GM19328 (cell line): ENCODE measurements around the gene POLR3A.

ENCODE experiments used
- ATAC-seq: cut with Tn5 transposase; IDR thresholded peaks from one replicate; pipeline ENCODE4 v1.9.1; 2021; ENCODE audit warnings: mild to moderate bottlenecking, moderate library complexity; ENCODE audit not compliant: unreplicated experiment

Gene POLR3A

DNA sequence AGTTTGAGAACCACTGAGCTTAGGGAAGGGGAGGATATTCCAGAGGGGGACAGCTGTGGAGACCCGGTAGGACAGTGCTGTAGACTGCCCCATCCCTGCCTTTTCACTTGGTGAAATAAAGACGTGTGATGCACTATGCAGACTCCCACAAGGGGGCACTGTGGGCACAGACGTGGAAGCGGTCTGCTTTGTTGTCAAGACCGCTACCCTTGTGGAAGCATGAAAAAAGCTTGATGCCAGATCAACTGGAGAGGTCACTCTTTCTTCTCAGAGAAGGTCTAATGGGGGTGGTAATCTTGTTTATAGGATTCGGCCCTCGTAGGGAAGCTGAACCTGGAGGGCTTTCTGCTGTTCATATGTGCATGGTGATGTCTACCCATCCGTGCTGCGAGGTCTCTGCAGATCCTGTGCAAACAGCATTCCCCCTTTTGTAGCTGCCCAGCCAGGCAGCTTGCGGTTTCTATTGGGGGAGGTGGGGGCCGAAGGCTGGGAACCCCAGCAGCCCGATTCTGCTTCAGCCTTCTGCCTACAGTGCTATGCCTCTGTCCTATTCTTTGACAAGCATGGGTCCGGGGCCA is 18.1 kb upstream of the POLR3A start:
- no peak for ATAC-seq

DNA sequence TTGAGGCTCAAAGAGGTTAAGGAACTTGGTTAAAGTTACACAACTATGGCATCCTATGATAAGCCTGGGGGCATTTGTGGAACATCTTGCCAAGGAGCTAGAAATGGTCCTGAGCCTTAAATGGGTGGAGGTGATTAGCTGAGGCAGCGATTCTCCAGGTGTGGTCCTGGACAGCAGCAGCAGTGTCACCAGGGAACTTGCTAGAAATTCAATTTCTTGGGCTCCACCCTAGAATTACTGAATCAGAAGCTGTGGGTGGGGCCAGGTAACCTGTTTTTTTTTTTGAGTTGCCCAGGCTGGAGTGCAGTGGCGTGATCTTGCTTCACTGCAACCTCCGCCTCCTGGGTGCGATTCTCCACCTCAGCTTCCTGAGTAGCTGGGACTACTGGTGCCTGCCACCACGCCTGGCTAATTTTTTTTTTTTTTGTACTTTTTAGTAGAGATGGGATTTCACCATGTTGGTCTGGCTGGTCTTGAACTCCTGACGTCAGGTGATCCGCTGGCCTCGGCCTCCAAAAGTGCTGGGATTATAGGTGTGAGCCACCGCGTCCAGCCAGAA is 17.5 kb upstream of the POLR3A start:
- no peak for ATAC-seq

DNA sequence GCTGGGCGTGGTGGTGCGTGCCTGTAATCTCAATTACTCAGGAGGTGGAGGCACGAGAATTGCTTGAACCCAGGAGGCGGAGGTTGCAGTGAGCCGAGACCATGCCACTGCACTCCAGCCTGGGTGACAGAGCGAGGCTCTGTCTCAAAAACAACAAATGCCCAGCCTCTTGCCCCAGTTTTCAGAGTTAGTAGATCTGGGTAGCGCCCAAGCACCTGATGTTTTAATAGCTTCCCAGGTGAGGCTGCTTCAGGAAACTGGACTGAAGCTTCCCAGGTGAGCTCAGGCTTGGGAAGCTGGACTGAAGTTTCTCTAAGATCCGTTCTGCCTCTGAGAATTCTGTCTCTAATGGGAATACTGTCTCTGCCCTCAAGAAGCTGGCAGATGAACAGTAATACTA is 16.5 kb upstream of the POLR3A start:
- ATAC-seq: no peak

DNA sequence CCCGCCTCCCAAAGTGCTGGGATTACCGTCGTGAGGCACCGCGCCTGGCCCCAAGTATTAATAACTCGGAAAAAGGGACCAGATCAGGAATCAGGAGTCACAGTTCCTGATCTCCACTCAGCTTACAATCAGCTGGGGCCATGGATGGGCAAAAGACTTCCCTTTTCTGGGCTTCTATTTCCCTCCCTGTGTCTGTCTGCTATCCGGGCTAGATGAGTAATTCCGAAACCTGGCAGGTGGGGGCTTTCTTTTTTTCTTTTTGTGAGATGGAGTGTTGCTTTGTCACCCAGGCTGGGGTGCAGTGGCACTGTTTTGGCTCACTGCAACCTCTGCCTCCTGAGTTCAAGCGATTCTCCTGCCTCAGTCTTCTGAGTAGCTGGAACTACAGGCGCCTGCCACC is 15.9 kb upstream of the POLR3A start:
- ATAC-seq: peak; percentile 43

DNA sequence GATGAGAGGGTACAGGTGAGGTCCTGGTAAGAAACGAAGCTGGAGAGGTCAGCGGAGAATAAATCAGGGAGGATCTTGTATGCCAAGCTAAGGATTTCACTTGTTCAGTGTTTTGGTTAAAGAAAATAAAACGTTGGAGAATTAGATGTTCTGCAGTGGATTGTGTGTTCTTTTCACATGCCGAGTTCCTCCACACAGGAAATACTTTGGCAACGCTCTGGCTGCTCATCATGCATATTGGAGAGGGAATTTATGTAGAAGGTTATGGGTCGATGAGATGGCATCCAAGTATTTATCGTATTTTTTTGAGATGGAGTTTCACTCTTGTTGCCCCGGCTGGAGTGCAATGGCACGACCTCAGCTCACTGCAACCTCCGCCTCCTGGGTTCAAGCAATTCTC is 15.4 kb upstream of the POLR3A start:
- ATAC-seq: no peak

DNA sequence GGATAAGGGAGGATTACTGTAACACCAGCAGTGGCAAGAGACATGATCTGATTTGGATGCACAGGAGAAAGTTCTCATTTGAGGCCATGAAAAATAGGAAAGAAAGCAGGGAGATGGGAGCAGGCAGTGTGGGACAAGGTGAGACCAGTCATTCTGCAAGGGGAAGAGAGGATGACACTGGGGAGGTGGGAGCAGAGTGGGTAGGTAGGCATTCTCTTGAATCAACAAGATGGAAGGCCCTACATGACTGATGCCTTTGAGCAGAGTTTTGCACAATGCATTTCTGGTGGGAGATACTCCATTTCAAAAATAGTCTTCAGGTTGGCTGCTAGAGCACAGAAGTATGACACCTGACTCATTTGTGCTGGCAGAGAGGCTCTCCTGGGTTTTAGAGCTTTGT is 14.9 kb upstream of the POLR3A start:
- no peak for ATAC-seq

DNA sequence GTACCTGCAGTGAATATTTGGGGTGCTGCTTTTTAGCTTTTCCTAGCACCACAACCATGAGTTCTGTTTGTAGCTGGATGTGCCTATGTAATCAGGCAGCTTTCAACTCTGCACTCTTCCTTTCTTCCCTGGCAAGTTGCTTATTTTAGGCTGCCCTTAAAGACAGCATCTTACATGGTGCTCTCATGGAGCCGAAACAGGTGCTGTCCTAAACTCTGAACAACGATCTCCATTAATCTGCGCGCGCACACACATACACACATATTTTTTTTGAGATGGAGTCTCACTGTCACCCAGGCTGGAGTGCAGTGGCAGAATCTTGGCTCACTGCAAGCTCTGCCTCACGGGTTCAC is 13.4 kb upstream of the POLR3A start:
- no peak for ATAC-seq

DNA sequence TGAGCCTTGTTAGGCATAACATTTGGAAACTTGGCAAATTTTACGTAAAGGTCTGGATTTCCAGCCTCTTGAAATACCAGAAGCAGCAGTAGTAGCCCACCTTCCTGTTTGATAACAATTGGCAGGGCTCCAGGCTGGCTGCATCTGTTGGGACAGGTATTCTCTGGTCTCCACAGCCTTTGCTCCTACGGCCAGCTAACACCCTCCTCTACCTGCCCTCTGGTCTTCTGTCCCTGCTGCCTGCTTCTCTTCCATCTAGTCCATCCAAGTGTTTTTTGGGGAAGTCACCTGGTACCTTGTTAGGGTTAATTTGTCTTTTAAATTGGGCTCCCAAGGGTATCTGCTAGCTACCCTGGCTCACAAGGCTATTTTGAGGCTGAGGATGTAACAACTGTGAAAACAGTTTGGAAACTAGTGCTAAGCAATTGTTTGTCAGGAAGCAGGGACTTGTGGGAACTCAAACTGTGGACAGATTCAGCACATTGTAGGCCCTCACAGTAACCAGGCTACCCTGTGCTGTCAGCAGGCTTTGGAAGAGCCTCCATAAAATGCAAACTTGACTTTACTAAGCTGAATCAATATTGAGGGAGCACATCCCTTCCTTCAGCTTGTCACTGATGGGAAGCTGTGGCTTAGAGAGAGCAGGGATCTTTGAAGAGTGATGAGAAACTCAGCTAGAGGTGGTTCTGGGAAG is 12.9 kb upstream of the POLR3A start:
- ATAC-seq: no peak

DNA sequence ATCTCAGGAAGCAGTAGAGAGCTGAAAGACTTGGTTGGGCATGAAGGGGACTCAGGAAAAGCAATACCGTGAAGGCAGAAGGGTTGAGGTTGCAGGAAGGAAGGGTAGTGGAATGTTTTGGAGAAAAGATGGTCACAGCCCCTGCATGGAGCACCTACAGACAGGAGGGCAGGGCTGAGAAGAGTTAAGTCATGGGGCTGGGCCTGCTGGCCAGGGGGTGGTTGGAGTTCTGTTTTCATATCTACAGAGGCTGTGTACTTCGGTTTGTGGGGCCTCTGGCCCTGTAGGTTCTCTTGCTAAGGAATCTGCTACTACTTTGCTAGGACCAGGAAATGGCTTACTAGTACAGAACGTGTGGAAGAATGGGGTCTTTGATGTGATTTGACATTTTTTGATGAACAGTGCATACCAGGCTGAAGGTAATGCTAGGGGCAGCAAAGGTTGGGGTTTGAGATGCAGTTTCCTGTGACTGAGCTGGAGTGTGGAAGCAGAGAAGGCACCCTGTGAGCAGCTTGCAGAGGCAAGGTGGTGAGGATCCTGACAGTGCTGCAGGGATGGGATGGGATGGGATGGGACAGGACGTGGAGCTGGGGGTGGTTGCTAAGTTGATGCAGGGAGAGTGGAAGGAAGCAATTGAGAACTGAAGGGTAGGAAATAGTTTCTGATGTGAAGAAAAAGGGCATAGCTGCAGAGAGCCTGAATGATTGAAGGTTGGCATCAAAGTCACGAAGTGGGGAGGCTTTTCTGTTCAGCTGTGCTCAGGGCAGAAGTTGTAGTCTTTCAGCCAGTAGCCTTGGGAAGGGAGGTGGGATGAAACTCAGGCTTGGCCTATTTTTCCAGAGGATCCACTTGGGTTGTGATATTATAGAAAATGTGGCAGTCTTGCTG is 12.1 kb upstream of the POLR3A start:
- no peak for ATAC-seq

DNA sequence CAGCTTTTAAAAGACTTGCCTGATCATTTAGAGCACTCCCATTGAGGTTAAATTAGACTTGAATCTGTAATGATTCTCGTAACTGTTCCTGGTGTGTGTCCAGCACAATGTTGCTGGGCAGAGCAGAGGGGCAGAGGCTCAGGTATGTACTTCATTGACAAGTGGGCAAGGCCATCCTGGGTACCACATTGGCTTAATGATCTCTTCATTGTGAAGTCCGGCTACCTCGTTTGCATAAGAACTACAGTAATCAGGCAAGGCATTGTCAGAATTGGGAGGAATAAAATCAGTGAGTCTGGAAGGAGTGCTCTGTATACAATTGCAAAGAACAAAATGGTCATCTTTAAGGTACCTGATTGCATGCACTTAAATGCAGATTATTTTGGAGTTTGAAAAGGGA is 10.4 kb upstream of the POLR3A start:
- no peak for ATAC-seq

DNA sequence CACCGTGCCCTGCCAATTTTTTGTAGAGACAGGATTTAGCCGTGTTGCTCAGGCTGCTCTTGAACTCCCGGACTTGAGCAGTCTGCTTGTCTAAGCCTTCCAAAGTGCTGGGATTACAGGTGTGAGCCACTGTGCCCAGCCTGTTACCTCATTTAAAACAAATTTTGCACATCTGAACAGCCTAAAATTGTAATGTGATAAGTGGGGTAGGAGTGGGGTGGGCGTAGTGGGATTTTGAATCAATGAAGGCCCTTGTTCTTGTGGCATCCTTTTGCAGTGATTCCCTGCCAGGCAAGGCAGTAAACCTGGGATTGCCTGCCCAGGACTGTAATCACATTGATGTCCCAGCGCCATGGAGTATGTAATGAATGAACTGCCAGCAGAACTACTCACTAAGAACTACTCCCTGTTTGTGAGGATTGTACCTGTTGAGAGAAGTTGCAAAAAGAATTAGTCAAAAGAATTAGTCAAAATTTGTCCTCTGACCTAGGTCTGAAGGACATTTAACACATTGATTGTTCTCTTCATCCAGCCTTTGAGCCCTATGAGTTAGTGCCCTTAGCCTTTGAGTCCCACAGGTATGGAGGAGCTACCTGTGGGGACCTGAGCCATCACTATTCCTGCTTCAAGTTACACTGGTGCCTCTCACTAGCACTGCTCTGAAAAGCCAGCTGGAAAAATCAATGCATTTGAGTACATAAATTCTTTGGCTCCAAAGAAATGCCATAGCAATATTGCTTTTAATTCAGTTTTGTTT is 9.7 kb upstream of the POLR3A start:
- ATAC-seq: no peak

DNA sequence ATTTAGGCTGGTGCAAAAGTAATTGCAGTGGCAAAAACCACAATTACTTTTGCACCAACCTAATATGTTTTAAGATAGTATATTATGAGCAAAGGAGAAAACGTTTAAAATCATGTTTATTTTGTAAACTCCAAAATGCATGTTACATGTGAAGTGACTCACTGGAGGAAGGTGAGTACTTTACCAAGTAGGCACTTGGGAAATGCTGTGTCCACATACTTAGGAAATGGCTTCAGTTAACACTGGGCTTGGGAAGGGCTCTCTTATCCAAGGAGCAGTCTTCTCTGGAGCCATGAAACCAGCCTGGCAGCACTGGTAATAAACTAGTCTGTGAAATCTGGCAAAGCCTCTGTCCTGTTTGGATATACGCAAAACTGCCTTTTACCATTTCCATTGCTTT is 8.8 kb upstream of the POLR3A start:
- no peak for ATAC-seq

DNA sequence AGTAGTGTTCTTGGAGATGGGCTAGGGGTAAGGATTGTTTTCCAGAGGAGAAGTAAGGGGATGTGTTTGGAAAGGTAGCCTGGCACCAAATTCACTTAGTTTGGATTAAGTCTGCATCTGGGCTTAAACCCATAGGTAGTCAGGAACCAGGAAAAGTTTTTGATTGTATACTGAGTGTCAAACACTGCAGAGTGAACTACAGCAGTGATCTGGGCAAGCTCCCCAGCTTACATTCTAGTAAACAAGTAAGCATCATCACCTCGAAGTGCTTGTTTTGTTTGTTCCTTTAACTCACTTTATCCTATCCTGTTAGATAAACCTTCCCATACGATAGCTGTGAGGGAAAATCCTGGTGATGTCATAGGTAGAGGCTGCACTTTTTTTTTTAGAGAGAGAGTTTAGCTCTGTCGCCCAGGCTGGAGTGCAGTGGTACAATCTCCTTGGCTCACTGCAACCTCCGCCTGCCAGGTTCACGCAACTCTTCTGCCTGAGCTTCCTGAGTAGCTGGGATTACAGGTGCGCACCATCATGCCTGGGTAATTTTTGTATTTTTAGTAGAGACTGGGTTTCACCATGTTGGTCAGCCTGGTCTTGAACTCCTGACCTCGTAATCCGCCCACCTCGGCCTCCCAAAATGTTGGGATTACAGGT is 6.7 kb upstream of the POLR3A start:
- ATAC-seq: no peak

DNA sequence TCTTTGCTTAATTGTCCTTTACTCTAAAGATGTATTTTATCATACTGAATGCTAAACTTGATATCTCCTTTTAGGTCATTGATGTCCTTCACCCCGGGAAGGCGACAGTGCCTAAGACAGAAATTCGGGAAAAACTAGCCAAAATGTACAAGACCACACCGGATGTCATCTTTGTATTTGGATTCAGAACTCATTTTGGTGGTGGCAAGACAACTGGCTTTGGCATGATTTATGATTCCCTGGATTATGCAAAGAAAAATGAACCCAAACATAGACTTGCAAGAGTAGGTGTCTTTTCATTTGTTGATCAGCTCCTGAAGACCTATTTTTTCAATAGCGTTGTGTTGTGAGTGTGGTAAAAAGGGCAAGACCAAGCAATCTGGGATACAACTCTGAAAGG is 6.1 kb upstream of the POLR3A start:
- ATAC-seq: no peak

DNA sequence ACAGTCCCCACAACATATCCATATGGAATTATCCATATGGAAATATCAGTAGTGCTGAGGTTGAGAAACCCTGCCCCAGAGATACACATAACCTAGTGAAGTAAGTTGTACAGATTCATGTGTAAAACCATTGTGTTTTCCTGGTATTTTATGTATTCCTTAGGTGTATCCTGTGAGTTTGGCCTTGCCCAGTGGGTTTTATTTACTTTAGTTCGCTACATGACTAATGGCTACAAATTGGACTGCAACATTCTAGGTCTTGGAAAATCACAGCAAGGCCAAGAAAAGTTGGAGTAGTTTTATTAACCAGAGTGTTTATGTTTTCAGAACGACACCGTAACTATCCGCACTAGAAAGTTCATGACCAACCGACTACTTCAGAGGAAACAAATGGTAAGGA is 5.7 kb upstream of the POLR3A start:
- no peak for ATAC-seq

DNA sequence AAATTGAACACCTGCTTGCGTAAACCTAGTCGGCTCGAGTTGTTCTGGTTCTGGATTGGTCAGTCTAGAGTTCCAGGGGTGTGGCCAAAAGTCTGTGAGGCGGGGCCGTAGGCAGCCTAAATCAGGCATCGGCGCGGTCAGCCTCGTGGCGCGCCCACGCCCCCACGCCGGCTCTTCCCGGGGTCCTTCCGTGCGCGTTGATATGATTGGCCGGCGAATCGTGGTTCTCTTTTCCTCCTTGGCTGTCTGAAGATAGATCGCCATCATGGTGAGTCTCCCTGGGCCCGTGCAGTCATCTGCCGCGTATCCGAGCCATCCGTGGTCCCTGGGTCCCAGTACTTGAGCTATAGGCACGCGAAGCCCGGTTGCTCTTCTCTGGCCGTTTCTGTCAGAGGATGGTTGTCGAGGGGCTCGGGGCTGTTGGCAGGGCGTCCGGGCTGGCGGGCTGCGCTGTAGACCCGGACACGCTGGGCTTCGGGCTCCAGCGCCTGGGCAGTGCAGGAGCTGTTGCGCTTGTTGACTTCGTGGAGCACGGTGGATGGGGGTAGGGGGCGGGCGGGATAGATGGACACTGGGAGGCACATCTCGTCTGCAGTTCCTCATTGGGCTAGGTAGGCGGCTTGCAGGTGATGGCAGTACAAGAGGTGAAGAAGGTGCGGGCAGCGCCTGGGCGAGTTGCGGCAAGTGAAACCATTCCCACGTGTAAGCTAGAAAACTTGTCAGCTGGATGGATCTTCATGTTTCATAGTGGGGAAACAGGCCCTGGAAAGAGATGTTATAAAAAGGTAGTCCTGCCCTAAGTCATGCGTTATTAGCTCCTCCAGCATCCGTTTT is 4.5 kb upstream of the POLR3A start, which contains the start of gene RPS24:
Gene RPS24 (plus strand): TSS at position 227 of the 834 bp plus-strand sequence. CDS start 39 bp downstream, at position 266.
- ATAC-seq: peak; percentile 77

DNA sequence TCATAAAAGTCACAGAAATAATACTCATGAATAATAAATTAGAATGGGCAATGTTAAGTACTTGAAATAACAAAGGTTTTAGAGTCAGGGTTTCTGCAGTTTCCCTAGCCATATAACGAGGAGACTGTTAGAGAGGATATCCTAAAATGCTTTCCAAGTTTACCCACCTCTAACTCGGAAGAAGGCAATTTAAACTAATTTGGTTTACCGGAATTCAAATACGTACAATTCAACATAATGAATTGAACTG is 4.0 kb upstream of the POLR3A start:
- ATAC-seq: no peak

DNA sequence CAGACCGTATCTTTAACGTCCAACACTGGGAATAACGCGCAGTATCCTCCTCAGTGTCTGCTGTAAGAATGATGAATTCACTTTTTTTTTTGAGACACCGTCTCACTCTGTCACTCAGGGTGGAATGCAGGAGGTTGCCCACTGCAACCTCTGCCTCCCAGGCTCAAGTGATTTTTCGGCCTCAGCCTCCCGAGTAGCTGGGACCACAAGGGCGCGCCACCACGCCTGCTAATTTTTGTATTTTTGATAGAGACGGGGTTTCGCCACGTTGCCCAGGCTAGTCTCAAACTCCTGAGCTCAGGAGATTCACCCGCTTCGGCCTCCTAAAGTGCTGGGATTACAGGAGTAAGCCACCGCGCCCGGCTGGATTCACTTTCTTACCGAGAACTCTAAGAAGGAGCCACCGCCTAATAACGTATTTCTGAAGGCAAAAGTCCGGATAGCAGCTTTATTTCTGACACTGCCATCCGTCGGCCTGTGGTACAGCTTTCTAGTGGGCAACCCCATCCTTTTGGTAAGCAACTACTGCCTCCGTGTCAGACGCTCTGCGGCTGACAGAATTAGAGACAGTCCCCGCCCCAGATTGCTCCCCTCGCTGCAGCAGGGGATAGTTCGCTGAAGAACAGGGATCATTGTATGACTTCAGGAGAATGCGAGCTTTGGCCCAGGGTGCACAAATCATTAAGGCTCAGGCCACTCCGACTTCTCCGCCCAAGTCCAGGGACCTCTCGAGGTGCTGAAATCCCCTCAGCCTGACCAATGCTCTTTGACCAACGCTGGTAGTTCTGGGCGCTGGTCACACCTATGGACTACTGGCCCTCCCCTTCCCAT is 662 bp downstream of the POLR3A start:
- ATAC-seq: no peak
